Cerebellar nuclear complex (tissue), 1 donor: ENCODE results near the gene SLC6A19.
"Not testable (repeated sequence)": the region's sequence is repeated elsewhere in the genome, so short reads cannot be mapped to it uniquely, and the experiment has no call there.

Source experiments
- DNase-seq, 2 experiments: peaks; one replicate each; lab custom pipeline; 2025; lab: John Stamatoyannopoulos, UW

SLC6A19 gene

GRCh38 chr5:1267464-1267863 lies 66.1 kb downstream of the SLC6A19 start:
- DNase-seq = not testable (repeated sequence)

- no peak for DNase-seq
Observed at GRCh38 chr5:1268056-1268455, 66.7 kb downstream of the SLC6A19 start.

- DNase-seq = no peak
Observed at GRCh38 chr5:1268666-1269065, 67.3 kb downstream of the SLC6A19 start.

GRCh38 chr5:1270426-1270825 lies 69.0 kb downstream of the SLC6A19 start:
- no peak for DNase-seq

- no peak for DNase-seq
Observed at GRCh38 chr5:1270933-1271914, 69.8 kb downstream of the SLC6A19 start.

- no peak for DNase-seq
Observed at GRCh38 chr5:1272201-1272600, 70.8 kb downstream of the SLC6A19 start.

GRCh38 chr5:1273745-1274144 lies 72.3 kb downstream of the SLC6A19 start:
- DNase-seq = no peak

GRCh38 chr5:1274471-1274870 lies 73.1 kb downstream of the SLC6A19 start:
- DNase-seq = no peak
